GM19395 (cell line): Measurements from ENCODE around the gene STIM2.
A peak's percentile ranks its signal among the peaks of the same experiment; 100 is the strongest.
"Not testable (repeated sequence)": the region's sequence is repeated elsewhere in the genome, so short reads cannot be mapped to it uniquely, and the experiment has no call there.

Source experiments
- ATAC-seq: cut with Tn5 transposase; IDR thresholded peaks from one replicate; pipeline ENCODE4 v1.9.1; 2021; ENCODE audit warnings: mild to moderate bottlenecking, moderate library complexity; ENCODE audit not compliant: unreplicated experiment

The STIM2 gene

DNA sequence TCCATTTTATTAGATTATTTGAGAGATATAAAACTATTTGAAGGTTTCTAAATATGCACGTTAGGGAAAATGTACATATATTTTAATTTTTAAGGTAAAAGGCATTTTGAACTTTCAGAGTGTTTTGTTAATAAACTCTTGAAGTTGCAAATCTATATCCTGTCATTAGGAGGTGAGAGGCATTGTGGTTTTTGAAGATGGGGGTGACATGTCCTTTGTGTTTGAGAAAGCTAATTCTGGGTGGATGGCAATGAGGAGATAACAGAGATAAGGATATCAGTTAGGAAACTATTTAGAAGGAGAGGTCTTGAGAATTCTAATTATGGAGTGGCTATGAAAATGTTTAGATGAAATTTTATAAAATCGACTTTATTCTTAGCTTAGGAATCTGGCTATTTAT lies 6.1 kb downstream of the STIM2 start:
- no peak for ATAC-seq

DNA sequence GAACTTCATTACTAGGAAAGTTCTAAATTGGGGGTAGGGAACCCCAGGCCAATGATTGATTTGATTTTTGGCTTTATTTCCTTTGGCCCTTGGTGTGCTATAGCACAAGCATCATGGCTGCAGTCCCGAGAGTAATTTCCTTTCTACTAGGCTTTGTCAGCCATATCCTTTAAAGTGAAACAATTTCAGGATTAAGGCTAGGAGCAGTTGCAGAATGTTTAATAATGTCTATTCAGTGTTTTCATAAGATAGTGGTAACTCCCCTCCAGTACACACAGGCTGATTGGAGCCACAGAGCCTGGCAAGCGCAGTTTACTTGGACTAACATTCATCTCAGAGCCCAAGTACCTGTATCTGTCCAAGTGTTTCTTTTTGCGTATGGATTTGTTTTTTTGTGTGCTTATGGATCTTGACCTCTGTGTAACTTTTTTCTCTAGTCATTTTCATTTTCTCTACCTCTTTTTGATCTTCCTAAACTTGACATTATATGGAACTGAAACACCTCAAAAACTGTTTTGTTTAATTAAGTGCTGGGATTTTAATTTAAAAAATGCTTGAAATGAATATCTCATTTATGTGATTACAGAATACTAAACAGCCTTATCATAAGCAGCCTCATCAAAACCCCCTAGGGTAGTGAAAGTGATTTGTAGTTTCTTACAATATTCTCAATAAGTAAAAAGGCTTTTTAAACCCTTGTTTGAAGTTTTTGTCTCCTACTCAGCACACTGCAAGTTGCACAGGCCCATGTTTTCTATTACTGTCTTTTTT lies 7.5 kb downstream of the STIM2 start:
- ATAC-seq: no peak

DNA sequence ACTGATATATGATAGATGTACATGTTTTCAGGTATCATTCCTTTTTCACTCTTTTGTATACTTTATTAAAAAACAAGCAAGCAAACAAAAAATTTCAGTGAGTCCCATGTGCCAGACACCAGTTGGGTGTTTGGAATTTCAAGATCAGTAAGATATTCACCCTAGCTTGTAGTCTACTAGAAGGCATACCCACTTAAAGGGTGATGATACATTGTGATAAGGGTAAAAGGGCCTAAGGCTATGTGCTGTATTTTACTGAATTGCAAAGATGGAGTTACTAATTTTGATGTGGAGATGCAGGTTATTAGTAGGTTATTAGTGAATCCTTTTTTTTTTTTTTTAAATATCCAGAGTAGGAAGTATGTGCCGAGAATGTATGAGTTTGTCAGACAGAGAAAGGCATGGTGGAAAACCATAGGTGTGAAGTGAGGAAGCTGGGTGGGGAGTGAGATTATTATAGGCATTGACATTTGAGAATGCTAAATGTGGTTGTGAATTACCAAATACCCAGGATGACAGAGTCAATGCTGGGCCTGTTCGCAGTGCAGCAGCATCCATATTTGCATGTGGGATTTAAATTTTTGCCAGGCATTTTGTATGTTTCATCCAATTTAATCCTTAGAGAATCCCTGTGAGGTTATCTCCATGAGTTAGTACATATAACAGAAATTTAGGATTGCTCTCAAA lies 10.1 kb downstream of the STIM2 start:
- ATAC-seq: no peak

DNA sequence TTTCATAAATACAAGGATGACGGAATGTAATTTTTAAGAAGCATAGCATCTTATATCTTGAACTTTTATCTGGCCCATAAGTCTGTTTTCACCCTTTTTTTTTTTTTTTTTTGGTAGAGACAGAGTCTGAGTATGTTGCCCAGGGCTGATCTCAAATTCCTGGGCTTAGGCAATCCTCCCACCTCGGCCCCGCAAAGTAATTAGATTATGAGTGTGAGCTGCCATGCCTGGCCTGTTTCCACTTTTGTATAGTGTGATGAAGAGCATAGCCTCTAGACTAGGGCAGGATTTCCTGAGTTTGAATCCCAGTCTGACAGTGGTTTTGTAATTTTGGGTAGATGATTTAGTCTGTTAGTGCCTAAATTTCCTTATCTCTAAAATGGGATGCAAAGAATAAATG lies 11.0 kb downstream of the STIM2 start:
- no peak for ATAC-seq

DNA sequence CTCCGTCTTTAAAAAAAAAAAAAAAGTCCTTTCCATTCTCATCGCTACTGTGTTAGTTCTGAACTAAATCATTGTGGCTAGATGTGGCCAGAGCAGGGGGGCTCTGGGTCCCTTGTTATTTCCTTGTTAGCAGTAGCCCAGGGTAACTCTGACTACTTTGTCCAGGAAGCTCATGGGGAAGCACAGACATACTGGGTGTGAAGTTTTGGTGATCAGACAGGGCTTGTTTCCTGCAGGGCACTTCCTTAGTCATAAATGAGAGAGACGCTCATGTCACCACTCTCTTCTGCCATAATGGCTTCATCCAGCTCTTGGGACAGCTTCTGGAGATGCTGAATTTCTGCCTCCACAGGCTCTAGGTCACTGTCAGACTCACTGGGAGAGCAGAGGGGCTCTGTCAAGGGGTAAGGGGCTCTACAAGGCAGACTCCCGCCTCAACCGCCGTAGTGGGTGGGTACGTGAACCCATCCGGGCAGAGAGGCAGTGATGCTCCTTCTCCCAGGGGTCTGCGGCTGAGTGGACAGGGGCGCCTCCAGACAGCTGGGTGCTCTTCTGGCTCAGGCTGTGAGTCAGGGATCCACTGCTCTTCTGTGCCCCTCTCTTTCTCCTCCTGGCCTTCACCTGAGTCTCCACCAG lies 12.9 kb downstream of the STIM2 start:
- ATAC-seq: peak; percentile 87

DNA sequence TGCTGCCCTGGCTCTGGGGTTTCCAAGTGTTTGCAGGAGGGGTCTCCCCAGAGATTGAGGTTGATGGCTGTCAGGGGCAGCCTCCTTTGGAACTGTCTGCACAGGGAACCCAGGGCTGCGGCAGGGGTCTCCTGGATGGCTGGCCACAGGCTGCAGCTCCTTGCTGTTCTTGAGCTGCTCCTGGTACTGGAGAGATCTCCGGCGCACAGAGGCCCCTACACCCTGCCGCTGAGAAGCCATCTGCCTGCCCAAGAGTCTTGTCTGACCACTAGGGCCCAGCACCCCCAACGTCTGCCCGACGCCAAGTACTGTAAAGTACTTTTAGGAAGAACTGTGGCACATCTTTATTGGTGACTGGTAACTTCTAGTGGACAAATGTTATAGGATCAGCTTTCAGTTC lies 13.5 kb downstream of the STIM2 start:
- no peak for ATAC-seq

DNA sequence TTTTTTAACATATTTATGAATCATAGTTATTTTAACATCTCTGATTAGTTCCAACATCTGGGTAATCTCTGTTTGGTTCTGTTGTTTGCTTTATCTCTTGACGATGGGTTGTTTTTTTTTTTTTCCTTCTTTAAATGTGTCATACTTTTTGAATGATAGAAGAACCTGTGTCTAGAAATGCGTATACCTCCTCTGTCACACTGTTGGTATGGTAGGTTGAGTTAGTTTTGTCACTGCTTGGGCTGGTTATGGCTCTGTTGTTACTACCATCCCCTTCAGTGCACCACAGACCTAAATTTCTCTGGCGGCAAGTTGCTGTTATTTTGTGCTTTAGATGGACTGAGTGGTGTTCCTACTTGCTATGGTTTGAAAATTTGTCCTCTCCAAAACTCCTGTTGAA lies 16.8 kb downstream of the STIM2 start:
- ATAC-seq: no peak

DNA sequence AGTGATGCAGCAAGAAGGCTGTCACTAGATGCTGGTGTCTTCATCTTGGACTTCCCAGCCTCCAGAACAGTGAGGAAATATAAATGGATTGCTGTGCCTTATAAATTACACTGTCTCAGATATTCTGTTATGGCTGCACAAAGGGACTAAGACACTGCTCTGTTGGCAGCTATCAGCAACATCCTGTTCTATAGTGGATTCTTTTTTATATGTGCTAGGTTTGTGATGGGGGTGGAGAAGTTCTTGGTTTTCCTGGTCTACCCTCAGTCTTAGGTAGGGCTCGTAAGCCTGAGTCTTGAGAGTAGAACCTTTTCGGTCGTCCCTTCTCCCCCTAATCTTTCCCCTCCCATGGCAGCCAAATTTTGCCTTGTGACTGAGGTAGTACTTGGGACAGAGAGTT lies 17.3 kb downstream of the STIM2 start:
- no peak for ATAC-seq

DNA sequence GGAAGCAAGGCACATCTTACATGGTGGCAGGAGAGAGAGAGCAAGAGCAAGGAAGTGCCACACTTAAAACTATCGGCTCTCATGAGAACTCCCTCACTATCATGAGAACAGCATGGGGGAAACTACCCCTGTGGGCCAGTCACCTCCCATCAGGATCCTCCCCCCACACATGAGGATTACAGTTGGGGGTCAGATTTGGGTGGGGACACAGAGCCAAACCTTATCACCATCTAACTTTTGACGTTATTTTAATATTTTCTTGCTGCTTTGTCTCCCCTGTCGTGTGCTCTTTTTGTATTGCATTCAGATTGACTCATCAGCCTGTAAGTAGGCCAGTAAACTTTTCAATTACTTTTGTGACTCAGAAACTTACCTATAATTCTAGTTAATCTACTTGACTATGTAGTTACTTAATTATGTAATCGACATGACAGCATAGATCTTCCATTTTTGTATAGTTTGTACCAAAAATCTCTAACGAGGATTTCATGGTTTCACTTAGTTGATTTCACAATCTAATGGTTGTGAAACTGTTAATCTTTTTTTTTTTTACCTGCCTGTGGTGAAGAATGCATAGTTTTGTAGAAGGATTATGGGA lies 18.3 kb downstream of the STIM2 start:
- no peak for ATAC-seq

DNA sequence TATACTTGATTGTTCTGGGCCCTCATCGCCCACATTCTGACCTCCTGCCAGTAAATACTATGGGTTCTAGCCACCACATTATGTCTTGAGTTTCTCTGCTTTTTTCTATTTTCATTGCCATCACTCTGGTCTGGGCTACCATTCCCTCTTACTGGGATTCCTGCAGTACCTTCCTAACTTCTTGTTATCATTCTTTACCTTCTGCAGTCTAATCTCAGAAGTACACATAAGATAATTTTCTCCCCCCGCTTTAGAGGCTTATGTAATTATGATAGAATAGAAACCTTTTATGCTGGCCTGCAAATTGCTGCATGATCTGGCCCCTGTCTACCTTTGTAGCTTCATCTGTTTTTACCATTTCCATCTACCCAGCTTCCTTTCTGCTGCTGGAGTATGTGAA lies 19.2 kb downstream of the STIM2 start:
- no peak for ATAC-seq

DNA sequence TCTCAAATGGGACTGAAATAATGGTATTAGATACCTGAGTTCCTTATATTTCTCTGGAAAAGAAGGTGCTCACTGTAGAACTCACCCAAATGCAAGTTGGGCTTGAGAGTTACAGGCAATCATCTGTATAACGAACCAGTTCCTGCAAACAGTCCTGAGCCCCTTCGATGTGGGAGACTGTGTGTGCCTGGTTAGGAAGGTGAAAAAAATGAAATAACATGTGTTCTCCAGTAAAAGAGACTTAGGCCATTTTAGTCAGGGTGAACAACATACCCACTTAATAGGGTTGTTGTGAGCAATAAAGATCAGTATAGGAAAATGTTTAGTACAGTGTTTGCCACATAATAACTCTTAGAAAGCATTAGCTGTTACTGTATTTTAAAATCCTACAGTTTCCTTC lies 23.4 kb downstream of the STIM2 start:
- peak; percentile 2 for ATAC-seq

DNA sequence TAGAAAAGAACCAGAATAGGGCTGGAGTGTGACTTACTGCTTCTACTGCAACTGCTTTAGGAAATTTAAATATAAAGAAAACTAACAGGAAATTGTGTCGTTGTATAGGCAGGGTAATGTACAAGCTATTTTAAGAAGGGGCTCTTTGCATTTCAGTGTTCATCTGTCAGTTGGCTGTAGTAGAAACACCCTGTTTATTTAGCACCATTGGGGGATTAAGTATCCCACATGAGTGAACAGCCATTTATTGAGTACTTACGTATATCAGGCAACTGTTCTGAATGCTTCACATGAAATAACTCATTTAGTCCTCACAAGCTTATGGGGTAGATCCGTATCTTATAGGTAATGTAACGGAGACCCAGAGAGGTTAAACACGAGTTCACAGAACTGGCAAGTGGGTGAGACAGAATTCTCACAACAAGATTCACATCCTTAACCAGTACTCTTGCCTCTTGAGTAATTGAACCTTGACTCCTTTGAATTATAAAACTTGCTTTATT lies 23.9 kb downstream of the STIM2 start:
- ATAC-seq: peak; percentile 64

DNA sequence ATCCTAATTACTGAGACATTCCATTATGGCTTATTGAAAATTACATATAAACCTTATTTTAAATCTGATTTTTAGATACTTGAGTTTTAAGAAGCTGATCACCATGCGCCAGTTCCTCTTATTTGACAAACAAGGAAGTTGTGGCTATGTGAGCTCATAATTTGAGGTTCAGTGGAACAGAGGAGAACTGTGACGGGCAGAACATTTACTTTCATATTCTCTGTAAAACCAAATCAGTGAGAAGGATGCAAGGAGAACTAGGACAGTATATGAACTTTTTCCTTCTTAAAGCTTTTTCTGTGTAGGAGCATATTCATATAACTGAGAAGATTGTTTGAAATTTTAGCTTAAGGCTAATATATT lies 25.3 kb downstream of the STIM2 start:
- ATAC-seq: peak; percentile 78

DNA sequence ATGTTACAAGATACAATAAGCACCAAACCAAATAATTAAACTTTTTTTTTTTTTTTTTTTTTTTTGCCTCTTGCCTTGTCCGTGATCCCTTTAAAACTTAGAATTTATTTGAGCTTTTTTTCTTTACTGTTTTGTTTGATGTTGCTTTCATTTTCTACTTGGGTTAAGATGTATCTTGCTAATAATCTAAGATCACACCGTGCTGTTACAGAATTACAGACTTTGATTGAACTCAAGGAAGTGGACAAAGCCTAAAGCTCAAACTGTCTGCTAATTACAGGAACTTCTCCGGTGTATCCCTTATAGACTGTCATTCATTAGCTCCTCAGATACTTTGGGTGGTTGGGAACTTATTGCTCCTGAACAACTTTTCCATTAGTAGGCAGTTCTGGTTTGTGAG lies 26.5 kb downstream of the STIM2 start:
- no peak for ATAC-seq

DNA sequence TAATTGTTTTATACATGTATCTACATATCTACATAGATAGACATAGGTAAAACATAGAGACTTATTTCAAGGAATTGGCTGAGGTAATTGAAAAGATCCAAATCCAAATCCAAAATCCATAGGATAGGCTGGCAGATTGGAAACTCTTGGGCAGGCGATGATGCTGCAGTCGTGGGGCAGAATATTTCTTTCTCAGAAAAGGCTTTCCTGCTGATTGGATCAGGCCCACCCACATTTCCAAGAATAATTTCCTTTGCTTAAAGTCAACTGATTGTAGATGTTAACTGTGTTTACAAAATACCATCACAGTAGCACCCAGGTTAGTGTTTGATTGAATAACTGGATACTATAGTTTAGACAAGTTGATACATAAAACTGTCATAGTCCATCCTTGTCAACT lies 27.2 kb downstream of the STIM2 start:
- ATAC-seq: no peak

DNA sequence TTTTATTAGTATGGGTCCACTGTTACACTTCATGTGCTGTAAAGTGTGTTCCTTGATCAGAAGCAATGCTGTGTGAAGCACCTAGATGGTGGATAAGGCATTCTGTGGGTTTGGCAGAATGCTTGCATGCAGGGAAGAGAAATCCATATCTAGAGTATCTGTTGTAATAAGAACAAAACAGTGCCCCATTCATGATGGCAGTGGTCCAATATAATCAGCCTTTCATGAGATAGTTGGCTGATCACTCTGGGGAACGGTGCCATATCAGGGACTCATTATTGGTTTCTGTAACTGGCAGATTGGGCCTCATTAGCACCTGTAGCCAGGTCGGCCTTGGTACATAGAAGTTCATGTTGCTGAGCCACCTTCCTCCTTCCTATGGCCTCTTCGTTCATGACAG lies 28.7 kb downstream of the STIM2 start:
- ATAC-seq: no peak

DNA sequence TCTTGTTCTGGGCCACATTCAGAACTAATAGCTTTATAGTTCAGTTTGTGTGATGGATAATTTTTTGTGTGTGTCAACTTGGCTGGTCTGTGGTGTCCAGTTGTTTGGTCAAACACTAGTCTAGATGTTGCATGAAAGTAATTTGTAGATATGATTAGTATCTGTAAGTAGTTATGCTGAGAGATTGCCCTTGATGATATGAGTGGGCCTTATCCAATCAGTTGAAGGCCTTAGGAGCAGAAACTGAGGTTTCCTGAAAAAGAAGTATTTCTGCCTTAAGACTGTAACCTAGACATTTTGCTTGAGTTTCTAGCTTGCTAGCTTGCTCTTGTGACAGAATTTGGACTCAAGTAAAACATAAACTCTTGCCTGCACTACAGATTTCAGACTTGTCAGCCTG lies 30.4 kb downstream of the STIM2 start:
- no peak for ATAC-seq

DNA sequence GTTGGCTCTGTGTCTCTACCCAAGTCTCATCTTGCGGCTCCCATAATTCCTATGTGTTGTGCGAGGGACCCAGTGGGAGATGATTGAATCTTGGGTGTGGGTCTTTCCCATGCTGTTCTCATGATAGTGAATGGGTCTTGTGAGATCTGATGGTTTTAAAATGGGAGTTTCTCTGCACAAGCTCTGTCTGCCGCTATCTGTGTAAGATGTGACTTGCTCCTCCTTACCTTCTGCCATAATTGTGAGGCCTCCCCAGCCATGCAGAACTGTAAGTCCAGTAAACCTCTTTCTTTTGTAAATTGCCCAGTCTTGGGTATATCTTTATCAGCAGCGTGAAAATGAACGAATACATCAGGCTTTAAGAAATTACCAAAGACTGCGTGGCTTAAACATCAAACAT lies 31.2 kb downstream of the STIM2 start:
- no peak for ATAC-seq

DNA sequence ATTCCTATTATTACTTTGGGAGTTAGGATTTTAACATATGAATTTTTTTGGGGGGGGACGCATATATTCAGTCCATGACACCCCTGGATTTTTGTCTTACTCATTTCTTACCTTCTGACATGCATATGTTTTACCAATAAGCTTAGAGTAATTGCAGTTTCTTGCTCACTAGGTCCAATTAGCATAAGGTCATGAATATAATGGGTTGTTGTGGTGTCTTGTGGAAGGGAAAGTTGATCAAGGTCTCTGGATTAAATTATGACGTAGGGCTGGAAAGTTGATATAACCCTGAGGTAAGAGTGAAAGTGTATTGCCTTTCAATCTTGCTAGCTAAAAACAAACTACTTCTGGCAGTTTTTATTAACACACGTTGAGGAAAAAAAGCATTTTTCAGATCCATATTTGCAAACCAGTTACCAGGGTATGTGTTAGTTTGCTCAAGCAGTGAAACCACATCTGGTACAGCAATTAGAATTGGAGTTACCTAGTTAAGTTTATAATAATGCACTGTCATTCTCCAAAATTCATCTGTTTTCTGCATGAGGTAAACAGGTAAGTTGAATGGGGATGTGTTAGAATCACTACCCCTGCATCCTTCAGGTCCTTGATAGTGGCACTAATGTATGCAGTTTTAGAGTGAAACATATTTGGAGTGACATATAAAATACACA lies 32.0 kb downstream of the STIM2 start:
- ATAC-seq: no peak

DNA sequence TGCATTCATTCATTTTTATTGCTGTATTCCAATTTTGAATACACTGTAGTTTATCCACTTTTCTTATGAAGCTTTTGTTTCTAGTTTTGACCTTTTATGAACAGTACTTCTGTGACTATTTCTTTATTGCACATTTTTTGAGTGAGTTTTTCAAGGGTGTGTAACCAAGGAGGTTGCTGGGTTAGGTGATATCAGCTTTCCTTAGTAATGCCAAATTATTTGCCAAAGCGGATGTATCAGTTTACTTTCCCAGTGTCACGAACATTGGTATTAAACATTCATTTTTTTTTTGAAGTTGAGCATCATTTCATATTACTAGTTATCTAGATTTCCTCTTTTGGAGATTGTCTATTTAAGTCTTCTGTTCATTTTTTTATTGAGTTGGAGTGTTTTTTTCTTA lies 32.9 kb downstream of the STIM2 start:
- ATAC-seq: no peak

DNA sequence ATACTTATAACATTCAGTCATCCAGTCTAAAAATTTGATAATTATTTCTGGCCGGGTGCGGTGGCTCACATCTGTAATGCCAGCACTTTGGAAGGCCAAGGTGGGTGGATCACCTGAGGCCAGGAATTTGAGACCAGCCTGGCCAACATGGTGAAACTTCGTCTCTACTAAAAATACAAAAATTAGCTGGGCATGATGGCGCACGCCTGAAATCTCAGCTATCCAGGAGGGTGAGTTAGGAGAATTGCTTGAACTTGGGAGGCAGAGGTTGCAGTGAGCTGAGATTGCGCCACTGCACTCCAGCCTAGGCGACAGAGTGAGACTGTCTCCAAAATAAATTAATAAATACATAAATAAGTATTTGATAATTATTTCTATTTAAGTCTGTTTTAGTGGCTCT lies 34.2 kb downstream of the STIM2 start:
- ATAC-seq: not testable (repeated sequence)
